T-helper 1 cell treated with Interleukin-12 subunit alpha and Interleukin-12 subunit beta and Interleukin-4 antibody, amounts not matched to agents 30 ng/mL and 1 ng/mL, for 36 hours (primary cell): ENCODE measurements around the gene HIRA. TPM values are rescaled to one million over a fixed set of nuclear protein-coding genes. Genes with fewer than 3 reads are reported as not detected.

Experiments
- intact Hi-C: fragments of 100-400 bp; cut with micrococcal nuclease; formaldehyde crosslinking; loops from one replicate; pipeline ENCODE4 v1.15.1; 2024
- total RNA-seq: library from RNA; stranded (reverse); gene quantifications from 2 replicates; pipeline ENCODE4 v1.2.3, GENCODE V29; 2022

HIRA gene
- total RNA-seq, 1 donor from 2014 or later = 46.5 TPM

DNA sequence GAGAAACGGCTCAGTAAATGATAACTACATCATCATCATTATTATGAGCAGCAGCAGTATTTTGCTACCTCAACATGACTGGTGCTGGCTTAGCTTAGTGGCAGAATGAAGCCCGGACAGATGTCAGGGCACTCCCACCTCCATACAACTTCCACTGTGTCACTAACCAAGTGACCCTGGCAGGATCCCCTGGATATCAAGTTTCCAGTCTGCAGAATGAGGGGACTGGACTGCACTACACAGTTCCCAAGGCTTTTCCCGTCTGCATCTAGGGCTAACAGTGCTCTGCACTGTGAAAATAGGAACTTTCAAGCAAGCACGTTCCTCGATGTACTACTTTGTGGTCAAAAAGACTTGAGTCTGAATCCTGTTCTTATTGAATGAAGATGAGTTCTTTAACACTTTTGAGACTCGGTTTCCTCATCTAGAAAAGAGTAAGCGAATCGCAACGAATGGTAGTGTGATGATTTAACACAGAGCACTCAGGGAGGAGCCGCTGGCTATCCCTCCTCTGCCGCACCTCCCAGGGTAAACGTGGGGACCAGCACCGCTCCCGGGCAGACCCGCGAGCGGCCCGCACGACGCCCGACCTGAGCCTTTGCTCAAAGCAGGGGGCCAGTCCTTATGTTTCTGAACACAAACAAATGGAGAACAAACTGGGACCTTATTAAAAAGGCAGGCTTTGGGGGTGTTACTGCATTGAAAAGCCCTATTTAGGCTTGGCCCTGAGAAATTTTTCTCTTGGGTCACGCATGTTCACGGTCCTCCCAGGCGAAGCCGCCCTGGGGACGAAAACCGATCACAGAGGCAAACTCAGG is 140.9 kb downstream of the HIRA start:
- intact Hi-C loops = loop anchor here (1.0 to 2.0 kb wide), 6 partner anchors 111 to 189 kb away; partner anchors contain the start of genes C22orf39, CDC45, DGCR2 and ESS2

- intact Hi-C loops = loop anchor here (2.0 kb wide), 1 partner anchor 141 kb away; the partner anchor contains the start of gene HIRA
Observed at GRCh38 chr22:19289475-19290161, 141.9 kb downstream of the HIRA start.

GRCh38 chr22:19287889-19288288 is 143.6 kb downstream of the HIRA start:
- intact Hi-C loops = no loop called here

DNA sequence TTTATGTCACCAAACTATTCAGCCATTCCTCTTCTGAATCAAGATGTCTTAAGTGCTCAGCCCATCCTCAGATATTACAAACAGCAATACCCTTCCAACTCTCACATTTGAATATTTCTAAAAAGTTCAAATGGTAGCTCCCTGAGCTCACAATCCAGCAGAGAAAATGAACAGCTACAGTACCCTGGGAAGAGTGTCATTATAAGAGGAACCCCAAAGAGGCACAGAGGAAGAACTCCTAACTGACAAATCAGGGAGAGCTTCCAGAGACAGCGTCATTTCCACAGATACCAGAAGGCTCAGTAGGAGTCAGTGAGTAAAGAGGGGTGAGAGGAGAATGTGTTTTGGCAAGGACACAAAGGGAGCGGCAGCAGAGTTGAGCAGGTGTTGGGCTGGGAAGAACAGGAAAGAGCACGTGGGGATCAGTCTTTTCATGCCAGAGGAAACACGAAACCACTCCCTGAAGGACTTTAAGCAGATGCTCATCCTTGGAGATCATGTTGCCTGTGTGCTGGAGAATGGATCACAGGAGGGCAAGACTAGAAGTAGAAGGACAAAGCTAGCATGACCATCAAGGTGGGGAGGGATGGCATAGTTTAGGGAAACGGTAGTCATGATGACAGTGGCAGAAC is 144.3 kb downstream of the HIRA start:
- intact Hi-C loops = no loop called here

DNA sequence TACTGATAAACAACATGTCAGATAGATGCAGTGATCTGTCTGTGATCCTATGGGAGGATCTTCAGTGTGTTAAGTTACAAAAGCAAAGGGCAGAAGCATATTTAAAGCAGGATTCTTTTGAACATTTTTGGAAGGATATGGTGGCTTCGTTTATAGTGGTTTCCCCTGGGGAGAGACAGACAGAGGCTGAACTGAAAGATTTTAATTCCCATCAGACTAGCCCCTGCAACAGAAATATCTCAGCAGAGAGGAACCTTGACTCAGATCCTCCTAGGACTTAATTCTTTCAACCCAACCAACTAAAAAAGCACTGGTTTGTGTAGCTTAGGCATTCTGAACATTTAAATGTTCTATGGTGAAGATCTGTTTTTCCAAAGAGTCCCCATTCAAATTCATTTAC is 145.7 kb downstream of the HIRA start:
- intact Hi-C loops = no loop called here

Other genes with a start within 250 kb of the HIRA start
- 0.66 and 1.1 TPM in 2 replicates for gene CLTCL1, start 140.0 kb downstream of the HIRA start, total RNA-seq
- gene MRPL40, start 812 bp upstream of the HIRA start, total RNA-seq = 19.8 and 23.0 TPM in 2 replicates
- gene C22orf39, start 16.0 kb upstream of the HIRA start, total RNA-seq = 29.6 and 33.0 TPM in 2 replicates
- gene UFD1, start 47.5 kb upstream of the HIRA start, total RNA-seq = 105 and 106 TPM in 2 replicates
- 58.2 and 61.0 TPM in 2 replicates for gene CDC45, start 48.2 kb upstream of the HIRA start, total RNA-seq
- gene CLDN5, start 92.7 kb upstream of the HIRA start, total RNA-seq = 3.3 and 3.8 TPM in 2 replicates